Left kidney (tissue), 2 donors: ENCODE results near the gene DNAH11. TPM values are rescaled to one million over a fixed set of nuclear protein-coding genes. Genes with fewer than 3 reads are reported as not detected.
A peak's percentile ranks its signal among the peaks of the same experiment; 100 is the strongest.
"Not testable (repeated sequence)": the region's sequence is repeated elsewhere in the genome, so short reads cannot be mapped to it uniquely, and the experiment has no call there.

ENCODE experiments used
- DNase-seq: peaks from one replicate; pipeline ENCODE4 v3.0.0-alpha.2; 2013
- polyA plus RNA-seq: library from polyadenylated mRNA; unstranded; fragments of 120-200 nt; gene quantifications from one replicate; pipeline ENCODE4 v1.2.1, GENCODE V29; 2013; ENCODE audit not compliant: insufficient read length

The DNAH11 gene
- polyA plus RNA-seq, 1 donor: 3.3 TPM

DNA sequence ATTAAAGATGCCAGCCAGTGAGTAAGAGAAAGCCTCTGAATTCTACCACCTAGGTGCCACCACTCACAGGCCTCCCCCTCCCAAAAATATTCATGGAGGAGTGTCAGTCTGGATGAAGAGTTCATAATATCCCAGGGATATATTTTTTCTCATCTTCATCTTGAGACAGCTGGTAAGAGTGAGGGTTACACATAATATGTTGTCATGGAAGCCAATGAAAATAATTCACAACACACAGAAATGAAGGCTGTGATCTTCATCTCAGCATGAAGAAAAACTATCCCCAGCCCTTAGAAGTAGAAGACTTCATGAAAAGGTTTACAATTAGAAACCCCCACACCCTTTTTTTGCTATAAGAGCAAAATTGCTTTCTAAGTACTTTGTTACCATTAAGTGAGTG lies 175.6 kb downstream of the DNAH11 start:
- DNase-seq: no peak

DNA sequence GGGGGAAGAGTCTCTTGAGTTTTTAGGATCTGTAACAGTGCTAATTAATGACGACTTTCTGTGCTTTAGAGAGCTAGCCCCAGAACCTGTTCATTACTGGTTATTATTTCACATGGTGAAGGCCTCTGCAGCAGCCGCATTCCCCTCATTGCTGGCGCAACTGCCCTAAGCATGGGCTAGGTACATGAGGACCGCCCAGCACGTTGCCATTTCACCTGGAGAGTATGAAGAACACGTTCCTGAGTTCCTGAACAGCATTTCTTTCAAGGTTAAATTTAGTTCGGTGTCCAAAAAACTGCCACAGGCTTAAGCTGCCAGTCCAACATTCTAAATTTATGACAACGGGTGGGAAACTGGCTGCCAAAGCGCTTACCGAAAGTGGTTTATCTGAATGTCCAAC lies 177.0 kb downstream of the DNAH11 start:
- no peak for DNase-seq

DNA sequence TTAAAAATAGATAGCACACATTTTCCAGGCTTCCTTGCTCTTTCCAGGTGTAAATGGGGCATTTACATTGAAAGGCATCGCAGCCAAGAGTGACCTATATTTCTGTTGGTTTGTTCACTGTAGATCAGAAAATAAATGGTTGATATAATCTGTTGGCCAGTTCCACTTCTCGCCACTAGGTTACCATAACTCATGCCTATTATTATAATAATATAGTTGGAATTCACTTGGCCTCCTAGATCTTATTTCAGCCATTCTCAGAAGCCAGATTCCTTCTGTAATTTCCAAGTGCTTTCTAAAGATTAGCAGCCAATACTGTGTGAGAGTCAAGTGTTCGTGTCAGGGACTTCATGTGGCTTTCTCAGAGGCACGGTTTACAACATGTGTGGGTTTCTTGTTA lies 179.5 kb downstream of the DNAH11 start:
- DNase-seq: no peak

DNA sequence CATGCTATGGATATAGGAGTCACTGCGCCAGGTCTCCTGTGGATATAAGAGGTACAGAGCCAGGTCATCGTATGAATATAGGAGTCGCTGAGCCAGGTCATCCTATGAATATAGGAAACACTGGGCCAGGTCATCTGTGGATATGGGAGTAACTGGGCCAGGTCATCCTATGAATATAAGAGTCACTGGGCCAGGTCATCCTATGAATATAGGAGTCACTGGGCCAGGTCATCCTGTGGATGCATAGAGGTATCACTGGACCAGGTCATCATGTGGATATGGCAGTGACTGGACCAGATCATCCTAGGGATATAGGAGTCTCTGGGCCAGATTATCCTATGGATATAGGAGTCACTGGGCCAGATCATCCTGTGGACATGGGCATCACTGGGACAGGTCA lies 181.7 kb downstream of the DNAH11 start:
- no peak for DNase-seq

DNA sequence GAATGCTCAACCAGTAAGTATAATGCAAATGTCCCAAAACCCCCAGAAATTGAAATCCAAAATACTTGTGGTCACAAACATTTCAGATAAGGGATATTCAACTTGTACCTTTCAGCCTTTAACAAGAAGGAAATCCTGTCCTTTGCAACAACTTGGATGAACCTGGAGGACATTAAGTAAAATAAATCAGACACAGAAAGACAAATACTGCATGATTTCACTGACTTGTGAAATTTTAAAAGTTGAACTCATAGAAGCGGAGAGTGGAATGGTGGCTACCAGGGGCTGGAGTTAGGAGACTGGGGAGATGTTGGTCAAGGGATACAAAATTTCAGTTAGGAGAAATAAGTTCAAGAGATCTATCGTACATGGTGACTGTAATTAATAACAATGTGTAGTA lies 187.6 kb downstream of the DNAH11 start:
- no peak for DNase-seq

DNA sequence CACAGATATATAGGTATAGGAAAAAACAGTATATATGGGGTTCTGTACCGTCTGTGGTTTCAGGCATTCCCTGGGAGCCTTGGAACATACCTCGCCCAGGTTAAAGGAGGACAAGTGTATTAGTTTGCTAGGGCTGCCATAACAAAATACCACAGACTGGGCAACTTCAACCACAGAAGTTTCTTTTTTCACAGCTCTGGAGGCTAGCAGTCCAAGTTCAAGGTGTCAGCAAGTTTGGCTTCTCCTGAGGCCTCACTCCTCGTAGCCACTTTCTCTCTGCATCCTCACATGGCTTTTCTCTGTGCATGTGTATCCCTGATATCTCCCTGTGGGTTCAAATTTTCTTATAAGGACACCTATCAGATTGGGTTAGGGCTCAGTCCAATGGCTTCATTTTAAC lies 189.1 kb downstream of the DNAH11 start:
- DNase-seq: no peak

DNA sequence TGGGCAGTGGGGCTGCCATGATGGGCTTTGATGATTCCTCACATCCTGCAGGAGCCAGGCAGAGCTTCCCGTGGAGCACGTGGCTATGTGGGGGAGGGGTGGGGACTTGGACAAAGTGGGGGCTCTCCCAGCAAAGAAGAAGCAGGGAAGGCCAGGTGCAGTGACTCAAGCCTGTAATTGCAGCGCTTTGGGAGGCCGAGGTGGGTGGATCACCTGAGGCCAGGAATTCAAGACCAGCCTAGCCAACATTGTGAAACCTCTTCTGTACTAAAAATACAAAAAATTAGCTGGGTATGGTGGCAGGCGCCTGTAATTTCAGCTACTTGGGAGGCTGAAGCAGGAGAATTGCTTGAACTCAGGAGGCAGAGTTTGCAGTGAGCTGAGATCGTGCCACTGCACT lies 190.1 kb downstream of the DNAH11 start:
- not testable (repeated sequence) for DNase-seq

DNA sequence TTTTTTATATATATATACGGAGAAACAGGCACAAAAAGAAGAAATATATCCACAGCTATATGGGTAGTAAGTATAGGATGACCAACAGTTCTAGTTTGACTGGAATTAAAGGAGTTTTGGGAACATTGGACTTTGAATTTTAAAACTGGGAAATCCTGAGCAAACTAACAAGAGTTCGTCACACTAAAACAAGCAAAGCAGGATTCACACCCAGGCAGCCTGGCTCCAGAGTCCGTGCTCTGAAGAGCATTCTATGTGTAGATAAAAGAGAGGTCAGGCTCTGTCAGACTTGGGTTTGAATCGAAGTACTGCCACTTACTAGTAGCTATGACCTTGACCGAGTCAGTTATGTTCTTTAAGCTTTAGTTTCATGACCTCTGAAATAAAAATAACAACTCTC lies 191.0 kb downstream of the DNAH11 start:
- DNase-seq: no peak

DNA sequence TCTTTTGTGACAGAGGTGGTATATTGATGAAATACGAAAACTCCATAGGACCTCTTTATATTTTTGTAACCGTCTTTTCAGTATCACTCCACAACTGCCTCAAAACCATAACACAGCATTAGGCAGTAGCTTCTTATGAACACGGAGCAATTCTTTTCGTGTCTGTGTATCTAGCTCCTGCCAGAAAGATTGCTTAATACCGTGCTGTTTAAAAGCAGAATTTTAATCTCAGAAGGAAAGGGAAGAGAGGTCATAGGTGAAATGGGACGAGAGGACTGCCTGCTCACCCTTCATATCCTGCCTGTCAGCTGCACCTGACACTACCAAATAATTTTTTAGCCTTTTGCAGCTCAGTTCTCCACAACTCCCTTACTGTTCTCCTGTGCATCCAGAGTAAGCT lies 200.7 kb downstream of the DNAH11 start:
- DNase-seq: no peak

DNA sequence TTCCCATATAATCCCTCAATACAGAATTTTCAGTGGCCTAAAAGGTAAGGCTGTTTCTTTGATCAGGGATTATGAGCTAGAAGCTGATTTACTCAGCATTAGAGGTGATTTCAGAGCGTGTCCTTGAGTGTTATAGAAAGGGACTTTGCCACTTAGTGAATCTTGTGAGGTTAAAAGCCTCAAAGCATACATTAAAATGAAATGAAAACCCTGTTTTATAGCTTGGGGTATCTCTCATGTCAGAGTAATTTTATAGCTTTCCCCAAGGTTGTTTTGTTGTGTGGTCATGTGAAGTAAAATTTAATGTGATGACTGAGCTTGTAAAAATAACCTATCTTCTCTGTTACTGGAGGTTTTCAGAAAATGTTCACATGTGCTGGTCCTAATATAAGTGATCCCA lies 204.1 kb downstream of the DNAH11 start:
- no peak for DNase-seq

DNA sequence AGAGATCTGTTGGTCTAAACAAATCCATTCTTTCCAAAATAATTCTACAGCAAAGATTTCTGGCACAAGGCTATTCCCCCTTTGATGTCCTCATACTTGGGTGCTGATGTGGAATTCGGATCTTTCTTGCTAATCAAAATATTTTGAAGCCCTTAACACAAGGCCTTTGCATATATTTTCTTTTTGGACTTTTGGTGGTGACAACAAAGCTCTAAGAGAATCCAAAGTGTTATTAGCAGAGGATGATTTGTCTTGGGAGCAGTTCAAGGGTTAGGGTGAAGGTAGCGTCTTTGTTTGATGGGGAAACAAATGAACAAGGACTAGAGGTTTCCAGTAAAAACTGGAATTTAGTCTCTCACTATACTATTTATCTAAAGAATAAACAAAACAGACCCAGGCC lies 205.0 kb downstream of the DNAH11 start:
- DNase-seq: no peak

DNA sequence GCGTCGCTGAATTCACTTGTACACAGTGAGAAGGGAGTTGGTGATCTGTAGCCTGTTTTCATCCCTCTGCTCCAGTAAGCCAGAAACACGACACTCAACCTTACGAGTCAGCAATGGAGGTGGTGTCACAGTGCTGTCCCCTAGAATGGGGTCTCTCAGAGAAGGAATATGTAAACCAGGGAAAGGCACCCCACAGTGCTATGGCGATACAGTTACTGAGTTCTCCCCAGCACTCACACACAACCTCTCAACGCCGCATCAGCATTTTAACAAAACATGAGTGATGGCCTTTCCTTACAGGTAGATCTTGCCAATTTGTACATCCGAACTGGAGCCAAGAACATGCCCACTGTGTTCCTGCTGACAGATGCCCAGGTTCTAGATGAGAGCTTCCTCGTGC lies 206.5 kb downstream of the DNAH11 start:
- DNase-seq: no peak

DNA sequence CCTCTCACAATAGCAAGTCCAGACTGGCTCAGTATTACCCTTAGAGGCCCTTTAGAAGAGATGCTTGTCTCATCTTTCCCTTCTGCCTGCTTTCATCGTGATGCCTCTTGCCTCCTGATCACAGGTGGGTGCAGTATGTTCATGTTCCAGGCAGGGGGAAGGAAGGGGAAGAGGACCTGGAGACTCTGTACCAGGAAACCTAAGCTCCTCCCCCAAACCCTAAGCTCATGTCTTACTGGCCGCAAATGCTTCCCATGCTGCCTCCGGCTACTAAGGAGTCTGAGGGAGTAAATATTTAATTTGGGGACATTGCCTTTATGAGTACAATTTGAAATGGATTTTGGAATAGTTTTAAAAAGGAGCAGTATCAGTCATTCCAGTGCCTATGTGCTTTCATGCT lies 210.2 kb downstream of the DNAH11 start:
- no peak for DNase-seq

DNA sequence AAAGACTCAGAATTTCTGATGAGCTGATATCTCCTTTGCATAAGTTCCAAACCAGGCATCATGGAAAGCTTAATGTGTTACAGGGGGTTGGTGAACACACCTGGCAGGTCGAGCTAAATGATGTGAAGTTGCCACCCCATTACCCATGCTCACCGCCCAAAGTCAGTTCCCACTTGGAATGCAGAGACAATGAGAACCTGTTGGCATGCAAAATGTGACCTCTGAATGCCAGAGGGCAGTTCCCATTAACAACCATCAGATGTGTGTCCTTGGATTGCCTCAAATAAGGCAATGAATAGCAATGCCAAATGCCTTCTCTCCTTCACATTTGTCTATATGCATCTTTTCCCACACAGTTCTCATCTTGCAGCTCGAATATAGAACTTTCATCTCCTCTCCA lies 212.1 kb downstream of the DNAH11 start:
- no peak for DNase-seq

DNA sequence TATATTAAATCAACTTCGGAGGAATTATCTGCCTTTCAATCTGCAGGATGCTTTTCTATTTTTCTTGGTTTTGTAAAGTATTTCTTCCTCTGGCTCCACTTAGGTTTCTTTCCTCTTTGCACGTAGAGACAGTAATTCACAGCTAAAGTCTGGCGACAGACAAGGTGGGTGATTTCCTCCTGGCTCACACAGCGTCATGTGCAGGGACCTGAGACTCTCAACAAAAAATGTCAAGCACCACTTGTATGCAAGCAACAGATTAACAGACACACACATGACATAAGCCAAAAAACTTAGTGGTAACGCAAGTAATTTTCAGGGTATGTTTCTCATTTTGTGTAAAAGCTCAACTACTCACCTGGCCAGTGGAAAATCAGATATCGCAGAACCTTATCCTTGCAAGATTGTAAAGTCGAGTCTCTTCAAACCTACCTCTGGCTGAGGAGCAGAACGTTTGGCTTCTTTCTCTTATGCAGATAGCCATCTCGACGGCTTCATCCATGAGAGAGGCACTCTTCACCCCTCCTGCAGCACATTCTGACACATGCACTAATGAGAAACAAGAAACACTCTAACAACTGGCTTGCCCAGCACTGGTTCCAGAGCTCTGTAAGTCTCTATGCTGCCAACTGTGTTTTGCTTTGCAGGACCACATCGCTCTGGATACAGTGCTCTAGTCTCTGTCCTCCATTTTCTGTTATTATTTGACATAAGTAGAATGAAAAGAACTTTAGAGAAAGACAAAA lies 214.9 kb downstream of the DNAH11 start:
- no peak for DNase-seq

DNA sequence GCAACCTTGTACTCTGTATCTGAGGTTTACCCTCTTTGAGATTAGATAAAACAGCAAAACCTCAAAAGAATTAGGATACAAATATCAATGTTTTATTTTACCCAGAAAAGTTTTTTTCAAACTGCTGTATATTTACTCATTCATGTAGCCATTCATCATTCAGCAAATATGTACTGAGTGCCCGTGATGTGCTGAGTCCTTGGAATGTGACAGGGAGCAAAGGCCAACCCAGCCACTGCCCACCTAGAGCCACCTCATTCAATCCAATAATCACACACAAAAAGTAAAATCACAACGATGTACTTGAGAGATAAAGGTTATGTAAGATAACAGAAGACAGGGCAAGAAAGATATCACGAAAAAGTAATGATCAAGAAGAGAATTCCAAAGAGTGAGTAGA lies 215.4 kb downstream of the DNAH11 start:
- DNase-seq: no peak

DNA sequence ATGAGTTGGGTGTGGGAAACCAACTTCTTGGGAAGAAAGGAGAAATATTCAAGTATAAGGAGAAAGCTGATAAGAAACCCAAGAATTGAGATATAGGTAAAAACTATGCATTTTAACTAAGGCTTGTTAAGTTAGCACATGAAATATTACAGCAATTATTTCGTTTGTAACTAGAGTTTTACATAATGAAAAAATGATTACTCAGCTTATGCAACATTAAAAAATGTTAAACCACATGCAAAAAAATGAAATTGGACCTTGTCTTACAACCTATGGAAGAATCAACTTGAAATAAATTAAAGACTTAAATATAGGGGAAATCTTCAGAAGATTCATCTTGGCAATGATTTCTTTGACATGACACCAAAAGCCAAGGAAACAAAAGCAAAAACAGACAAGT lies 219.6 kb downstream of the DNAH11 start:
- no peak for DNase-seq

DNA sequence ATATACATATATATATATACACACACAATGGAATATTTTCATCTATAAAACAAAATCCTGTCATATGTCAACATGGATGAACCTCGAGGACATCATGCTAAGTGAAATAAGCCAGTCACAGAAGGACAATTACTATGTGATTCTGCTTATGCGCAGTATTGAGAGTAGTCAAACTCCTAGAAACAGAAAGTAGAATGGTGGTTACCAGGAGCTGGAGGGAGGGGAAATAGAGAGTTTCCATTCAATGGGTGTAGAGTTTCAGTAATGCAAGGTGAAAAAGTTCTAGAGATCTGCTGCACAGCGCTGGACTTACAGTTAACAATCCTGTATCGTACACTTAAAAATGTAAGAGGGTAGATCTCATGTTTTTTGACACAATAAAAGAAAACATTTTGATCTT lies 221.0 kb downstream of the DNAH11 start:
- no peak for DNase-seq

DNA sequence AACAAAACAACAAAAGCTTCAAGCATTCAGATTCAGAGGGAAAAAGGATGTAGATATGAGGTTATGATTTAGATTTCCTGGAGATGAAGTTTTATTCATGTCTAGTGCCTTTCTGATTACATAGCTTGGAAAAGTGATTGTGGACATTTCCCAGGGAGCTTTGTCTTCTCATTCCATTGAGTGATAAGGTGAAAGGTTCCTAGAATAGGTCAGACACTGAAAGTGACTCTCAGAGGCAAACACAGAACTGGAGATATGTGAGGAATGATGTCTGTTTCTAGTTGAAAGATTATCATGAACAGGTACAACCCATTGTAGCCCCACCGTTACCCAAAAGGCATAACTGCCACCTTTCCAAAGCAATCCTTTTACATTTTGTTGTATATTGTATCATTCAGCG lies 223.4 kb downstream of the DNAH11 start:
- no peak for DNase-seq

DNA sequence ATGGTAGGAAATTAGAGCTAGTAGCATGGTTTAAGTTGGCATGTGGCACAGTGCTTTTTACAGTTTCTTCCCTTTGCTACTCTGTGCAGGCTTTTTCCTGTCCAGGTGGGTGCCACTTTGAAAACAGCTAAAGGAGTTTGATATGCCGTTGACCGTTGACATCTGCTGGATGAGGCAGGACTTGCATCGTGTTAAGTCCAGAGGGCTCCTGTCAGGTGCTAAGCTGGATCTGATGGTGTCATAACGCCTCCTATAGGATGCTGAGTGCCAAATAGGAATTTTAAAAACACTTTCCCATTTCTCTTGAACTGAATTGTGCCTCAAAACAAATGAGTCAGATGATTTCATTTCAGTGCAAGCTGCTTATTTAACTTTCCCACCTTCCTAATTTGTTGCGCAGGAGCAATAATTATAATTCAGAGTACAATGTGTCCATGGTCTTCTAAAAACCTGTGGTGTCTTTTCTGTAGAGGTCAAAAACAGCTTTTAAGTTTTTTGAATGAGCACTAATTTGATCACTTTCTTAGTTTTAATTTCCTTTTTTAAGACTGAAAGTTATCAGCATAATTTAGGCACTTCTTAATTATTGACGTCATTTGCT lies 224.6 kb downstream of the DNAH11 start:
- peak; percentile 86 for DNase-seq

DNA sequence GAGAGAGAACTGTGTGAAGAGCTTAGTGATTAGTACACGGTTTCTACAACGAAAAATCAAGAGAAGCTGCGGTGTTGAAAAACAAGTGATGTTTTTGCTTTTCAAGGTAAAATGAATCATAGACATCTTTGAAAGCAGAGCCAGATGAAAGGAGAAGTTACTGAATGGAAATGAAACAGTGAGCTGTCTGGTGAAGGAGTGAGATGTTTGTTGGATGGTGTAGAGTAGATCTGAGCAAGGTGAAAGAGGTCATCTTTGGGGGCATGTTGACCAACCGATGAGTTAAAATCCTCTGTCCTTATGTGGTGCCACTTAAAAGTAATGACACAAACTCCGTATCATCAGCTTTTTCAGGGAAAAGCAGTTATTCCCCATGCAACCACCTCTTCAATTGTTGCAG lies 225.4 kb downstream of the DNAH11 start:
- no peak for DNase-seq

DNA sequence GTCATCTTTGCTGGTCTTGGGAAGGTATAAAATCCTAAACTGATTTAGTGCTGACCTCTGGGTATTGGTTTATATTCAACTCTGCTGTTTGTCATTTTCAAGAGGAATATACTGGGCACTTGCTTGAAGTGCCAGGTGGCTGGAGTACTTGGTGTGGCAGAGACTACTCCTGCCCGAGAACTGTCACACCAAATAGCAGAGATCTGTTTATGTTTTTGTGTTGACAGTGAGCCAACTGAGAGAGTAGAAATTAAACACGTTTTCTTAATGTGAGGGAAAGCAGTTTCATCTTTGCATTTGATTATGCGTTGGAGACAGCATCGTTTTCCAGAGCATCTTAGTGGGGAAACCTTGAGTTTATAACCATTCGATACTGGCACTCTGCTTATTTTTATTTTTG lies 228.4 kb downstream of the DNAH11 start:
- DNase-seq: no peak

DNA sequence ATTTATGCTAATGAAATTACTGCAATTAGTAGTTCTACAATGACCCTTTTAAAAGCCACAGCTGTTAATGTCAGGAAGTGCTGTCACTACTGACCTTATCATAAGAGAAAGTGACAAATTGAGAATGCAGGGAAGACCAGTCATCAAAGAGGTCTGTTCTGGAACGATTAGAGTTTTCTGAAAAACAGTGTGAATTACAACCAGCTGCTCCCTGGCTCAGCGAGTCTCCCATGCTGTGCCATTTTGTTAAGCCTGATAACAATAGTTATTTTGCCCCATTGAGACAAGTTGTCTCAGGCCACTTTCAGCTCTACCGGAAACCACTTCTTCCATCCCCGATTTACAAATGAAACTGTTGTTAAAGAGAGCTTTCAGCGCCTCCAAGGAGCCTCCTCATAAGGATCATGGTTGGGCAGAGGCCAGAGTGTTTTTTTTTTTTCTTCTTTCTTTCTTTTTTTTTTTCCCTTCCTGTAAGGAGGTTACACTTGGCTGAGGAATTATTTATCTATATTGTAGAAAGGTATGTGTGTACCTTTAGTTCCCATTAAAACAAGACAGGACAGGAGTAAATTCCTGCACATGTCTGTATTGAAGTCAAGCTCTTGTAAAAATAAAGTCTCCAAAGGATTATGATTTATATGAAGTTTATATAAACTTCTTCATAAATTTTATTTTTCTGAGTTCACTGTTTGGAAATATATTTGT lies 229.2 kb downstream of the DNAH11 start:
- DNase-seq: no peak

DNA sequence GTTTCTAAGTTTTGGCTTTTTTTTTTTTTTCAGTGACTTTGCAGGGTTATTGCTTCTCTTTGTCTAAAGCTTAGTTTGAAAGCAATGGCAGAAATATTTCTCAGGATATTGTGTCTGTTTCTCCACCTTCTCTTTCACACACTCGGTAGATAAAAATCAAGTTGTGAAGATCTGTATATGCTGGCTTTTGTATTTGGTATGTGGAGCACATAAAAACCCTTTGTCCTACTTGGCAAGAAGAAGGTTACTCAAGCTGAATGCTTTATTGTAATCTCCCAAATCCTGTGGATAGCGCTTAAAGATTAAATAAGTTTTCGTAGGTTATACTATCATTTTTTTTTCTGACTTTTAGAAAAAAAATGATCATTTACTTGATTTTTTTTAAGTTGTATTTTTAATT lies 230.5 kb downstream of the DNAH11 start:
- no peak for DNase-seq
